GM19239 (cell line): ENCODE results near the gene C2CD5.
A peak's percentile ranks its signal among the peaks of the same experiment; 100 is the strongest.
"Not testable (repeated sequence)": the region's sequence is repeated elsewhere in the genome, so short reads cannot be mapped to it uniquely, and the experiment has no call there.

Experiments
- DNase-seq: peaks from one replicate; pipeline ENCODE4 v3.0.0; 2011; ENCODE audit warnings: low spot score; ENCODE audit not compliant: insufficient read length
- FAIRE-seq: peaks from 2 replicates; lab custom pipeline; 2011; peaks lifted over from hg19 to GRCh38; lab: Jason Lieb, UNC

C2CD5 gene

DNA sequence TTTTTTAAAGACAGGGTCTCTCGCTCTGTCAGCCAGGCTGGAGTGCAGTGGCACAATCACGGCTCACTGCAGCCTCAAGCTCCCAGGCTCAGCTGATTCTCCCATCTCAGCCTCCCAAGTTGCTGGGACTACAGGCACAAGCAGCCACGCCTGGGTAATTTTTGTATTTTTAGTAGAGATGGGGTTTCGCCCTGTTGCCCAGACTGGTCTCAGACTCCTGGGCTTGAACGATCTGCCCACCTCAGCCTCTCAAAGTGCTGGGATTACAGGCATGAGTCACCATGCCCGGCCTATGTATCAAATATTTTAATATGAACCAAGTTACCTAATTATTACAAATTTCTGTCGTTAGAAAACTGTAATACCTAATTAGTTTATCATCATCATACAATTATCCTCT lies 63.5 kb downstream of the C2CD5 start:
- not testable (repeated sequence) for FAIRE-seq, DNase-seq

DNA sequence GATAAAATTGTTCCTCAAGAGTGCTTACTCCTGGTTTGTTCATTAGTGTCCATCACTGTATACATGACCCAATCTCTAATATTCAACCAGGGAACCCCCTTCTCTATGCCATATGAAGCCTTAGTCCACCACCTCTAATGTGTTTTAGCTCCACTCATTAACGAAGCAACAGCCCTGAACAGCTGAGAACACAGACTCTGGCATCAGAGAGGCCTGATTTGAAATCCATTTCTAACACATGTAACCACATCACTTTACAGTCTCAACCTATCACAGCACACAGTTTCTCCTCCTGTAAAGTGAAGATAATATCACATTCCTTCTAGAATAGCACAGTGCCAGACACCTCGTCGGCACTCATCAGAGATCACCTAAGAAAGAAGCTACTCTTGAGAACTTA lies 64.3 kb downstream of the C2CD5 start:
- no peak for DNase-seq
- FAIRE-seq: no peak

DNA sequence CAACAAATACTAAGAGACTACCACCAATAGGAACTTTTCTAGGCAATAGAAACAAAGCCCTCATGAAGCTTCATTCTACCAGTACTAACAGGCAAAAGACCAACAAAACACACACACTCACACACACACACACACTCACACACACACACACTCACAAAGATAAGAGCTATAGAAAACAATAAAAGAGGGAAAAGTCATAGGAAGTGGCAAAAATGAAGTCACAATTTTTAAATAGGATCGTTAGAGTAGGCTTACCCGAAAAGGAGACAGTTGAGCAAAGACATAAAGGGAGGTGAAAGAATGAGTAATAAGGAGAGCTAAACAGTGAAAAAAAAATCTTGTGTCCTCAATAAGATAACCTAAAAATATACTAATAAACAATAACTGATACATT lies 66.5 kb downstream of the C2CD5 start:
- DNase-seq (no peak), FAIRE-seq (no peak)

GRCh38 chr12:22477166-22477893 lies 67.0 kb downstream of the C2CD5 start:
- FAIRE-seq (peak; percentile 49), DNase-seq (no peak)

DNA sequence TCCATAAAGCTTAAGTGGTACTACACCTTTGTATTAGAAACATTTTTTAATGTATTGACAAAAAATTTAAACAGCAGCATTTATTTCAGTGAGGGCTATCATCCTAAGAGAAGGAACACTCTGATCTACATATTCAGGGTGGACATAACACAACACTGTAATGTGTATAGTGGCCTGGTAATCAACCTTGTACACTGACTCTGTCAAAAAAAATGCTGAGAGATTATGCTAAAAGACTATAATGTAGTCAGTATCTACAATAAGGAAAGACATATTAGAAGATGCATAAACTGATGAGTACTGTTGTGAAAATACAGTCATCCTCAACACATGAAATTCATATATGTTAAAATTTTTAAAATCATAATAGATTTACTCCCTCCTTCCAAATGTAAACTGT lies 68.2 kb downstream of the C2CD5 start:
- no peak for FAIRE-seq
- DNase-seq: no peak

GRCh38 chr12:22474970-22475720 lies 69.2 kb downstream of the C2CD5 start:
- FAIRE-seq: peak; percentile 8

DNA sequence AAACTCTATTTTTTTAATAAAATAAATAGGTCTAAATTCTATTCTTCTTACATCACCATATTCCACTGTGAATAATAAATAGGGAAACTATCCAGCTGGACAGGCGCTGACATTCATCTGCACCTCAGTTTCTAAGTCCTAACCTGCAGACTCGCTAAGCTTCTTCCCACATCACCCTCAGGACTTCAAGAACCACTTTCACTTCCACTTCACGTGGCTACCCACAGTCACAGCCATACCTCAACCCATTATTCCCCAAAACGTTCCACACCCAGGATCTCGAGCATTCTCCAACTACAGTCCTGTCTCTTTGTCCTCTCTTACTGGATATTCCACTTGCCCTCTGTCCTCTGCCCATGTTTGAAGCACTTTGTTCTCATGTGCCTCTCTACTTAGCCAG lies 71.1 kb downstream of the C2CD5 start:
- DNase-seq: no peak
- FAIRE-seq: peak; percentile 83

More at GRCh38 chr12:22474970-22475720, 69.2 kb downstream of the C2CD5 start:
- no peak for DNase-seq

DNA sequence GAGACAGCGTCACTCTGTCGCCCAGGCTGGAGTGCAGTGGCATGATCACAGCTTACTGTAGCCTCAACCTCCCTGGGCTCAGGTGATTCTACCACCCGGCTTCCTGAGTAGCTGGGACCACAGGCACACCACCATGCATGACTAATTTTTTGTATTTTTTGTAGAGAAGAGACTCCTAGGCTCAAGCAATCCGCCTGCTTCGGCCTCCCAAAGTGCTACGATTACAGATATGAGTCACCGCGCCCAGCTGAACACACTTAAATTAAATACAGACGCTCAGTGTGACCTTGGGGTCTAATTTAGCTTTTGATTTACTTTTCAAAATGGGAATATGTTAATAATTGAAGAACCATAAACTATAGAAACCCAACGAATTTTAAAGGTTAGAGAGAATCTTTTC lies 77.2 kb downstream of the C2CD5 start:
- DNase-seq (no peak), FAIRE-seq (no peak)

GRCh38 chr12:22463306-22463705 lies 81.0 kb downstream of the C2CD5 start:
- FAIRE-seq (no peak), DNase-seq (no peak)

DNA sequence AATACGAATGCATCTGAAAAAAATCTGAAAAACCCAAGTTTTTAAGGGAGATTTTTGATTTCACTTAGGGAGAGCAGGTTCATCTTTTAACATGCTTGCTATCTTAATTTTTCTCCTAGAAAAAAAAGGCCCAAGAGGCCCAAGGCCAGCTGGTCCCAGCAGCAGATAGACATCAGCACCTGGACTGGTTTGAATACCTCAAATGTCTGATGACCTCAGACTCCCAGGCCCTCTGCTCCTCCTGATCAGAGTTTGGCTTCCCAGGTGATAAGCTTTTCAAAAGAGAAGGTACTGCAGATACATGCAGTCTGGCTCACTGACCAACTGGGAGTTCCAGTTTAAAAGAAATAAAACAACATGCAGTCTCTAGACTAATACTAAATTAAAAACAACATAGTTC lies 82.6 kb downstream of the C2CD5 start:
- DNase-seq: no peak
- FAIRE-seq: no peak

DNA sequence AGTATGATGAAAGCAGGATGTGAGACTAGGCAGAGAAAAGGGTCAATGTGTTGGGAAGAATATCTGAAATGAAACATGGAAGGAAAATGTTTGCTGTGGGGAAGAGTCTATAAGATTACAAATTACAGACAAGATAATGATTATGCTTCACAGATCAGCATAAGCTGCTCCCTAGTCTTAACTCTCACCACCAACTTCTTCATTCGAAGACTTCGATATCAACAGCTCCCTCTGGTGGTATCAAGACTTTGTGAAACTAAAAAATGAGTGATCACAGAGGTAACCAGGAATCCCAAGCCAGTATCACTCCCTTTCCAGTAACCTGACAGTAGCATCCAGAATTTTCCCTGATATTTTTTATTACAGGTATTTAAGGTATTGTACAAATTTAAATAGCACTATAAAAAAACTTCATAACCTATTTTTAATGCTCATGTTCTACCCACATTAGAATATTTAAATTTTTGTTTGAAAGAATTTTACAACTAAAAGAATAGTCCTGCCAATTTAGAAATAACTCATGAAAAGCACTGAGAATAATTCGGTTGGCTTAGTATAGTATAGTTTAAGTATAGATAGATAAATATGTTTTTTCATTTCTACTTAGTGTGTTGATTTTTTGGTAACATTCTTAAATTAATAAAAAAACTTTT lies 84.4 kb downstream of the C2CD5 start:
- DNase-seq (no peak), FAIRE-seq (peak; percentile 86)

DNA sequence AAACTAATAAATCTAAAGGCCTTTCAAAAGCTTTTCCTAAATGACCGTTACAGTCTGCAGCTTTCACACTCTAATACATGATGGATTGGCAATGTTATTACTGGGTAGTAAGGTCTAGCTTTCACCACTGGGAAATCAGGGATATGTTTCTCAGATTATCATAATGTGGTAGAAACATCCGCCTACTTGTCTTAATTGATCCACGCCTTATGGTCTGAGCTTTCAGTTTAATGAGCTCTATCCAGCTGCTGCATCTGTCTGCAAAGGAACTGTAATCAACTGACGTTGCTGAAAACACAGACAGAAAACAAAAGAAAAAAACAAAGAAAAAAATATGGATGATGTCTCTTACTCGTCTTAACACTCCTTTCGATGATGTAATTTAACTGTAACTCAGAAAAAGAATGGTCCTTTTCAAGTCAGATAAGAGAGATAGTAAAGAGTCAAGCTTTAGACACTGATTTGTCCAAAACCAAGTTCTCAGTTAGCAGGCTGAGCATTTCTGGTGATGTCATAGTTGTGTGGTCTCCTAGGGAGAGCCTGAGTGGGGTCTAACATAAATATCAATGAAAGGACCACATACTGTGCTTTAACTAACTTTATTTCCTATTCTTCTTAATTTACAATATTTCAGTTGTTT lies 85.9 kb downstream of the C2CD5 start:
- no peak for DNase-seq
- no peak for FAIRE-seq

DNA sequence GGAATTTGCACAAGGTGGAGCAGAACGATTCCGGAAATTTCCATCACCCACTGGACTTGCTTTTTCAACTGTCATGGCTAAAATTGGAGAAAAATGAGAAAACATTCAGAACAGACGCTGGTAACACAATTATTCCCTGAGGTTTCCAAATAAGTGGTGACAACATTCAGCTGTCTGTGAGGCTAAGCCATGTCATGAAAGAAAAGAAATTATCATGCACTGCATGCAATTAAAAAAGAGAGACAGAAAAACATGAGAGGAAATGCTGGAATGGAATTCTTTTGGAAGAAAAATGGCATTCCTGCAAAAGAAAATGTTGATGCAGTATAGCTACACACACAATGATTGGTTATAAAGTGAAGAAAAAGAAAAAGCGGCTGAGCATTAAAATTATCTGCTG lies 87.3 kb downstream of the C2CD5 start:
- no peak for FAIRE-seq
- DNase-seq: no peak

DNA sequence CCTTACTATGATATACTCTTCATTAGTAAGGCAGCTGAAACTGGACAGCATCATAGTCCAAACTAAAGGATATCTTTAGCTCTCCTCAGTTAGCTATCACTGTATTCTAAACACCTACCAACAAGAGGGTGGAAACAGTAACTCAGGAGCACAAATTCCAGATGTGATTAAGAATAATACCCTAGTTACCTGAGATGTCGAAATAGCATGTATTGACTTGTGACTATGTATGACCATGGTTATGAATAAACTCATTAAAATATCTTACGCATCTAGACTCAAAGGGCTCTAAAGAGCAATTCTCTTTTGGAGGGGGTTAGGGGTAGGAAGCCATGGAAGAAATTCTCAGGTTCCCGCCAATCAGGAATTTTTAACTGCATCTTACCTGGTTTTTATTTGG lies 90.8 kb downstream of the C2CD5 start:
- no peak for FAIRE-seq

DNA sequence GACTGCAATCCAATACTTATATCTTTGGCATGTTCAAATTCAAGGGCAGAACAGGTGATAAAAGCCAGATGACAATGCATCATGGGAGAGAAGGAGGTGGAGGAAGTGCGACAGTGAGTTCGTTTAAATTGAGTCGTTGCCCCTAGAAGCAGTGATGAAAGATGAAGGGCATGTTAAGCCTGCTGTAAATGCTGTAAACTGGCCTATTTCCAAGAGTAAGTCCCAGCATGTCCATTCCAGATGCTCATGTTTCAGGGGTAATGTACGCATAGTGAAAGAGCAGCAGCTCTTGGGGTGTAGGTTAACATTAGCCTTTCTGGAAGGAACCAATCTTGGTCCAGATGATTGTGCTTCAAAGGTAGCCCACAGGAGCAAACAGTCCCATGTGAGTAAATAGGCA lies 97.1 kb downstream of the C2CD5 start:
- FAIRE-seq (peak; percentile 21), DNase-seq (no peak)

More for the DNA sequence above, 90.8 kb downstream of the C2CD5 start:
- no peak for DNase-seq

DNA sequence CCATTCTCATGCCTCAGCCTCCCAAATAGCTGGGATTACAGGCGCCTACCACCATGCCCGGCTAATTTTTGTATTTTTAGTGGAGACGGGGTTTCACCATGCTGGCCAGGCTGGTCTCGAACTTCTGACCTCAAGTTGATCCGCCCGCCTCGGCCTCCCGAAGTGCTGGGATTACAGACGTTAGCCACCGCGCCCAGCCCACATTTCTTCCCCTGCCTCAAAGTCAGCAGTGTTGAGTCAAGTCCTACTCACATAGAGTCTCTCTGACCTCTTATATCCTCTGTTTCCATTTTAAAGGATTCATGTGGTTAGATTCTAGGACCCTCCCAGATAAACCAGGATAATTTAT lies 100.1 kb downstream of the C2CD5 start:
- not testable (repeated sequence) for FAIRE-seq

GRCh38 chr12:22443379-22444316 lies 100.7 kb downstream of the C2CD5 start:
- peak; percentile 39 for DNase-seq
- FAIRE-seq: peak; percentile 59

More for the DNA sequence above, 100.1 kb downstream of the C2CD5 start:
- not testable (repeated sequence) for DNase-seq

GRCh38 chr12:22437031-22437806 lies 107.1 kb downstream of the C2CD5 start:
- DNase-seq (no peak), FAIRE-seq (no peak)

GRCh38 chr12:22435583-22435982 lies 108.8 kb downstream of the C2CD5 start:
- FAIRE-seq (no peak), DNase-seq (no peak)
